H9 (cell line): ENCODE results near the gene PID1. TPM values are rescaled to one million over a fixed set of nuclear protein-coding genes. Genes with fewer than 3 reads are reported as not detected.

ENCODE experiments used
- DNase-seq: peaks from one replicate; pipeline ENCODE4 v3.0.0-alpha.2; 2017
- H2AFZ ChIP-seq: one replicate; pipeline ENCODE4 v1.6.1; 2013; ENCODE audit warnings: mild to moderate bottlenecking, low read length, control low read depth, moderate library complexity
- H2AK5ac ChIP-seq: 2 replicates; pipeline ENCODE4 v1.6.1; 2013; ENCODE audit warnings: low read length, control low read depth, mixed read lengths; ENCODE audit not compliant: insufficient read length
- H2BK120ac ChIP-seq: one replicate; pipeline ENCODE4 v1.6.1; 2013; ENCODE audit warnings: low read depth, mild to moderate bottlenecking, low read length, control low read depth, inconsistent platforms; ENCODE audit not compliant: poor library complexity, severe bottlenecking
- H2BK12ac ChIP-seq: 2 replicates; pipeline ENCODE4 v1.6.1; 2013; ENCODE audit warnings: low read length, control low read depth, mixed read lengths, low read depth; ENCODE audit not compliant: insufficient read length
- H2BK15ac ChIP-seq: 2 replicates; pipeline ENCODE4 v1.6.1; 2013; ENCODE audit warnings: low read depth, low read length, control low read depth
- H2BK20ac ChIP-seq: one replicate; pipeline ENCODE4 v1.6.1; 2013; ENCODE audit warnings: low read depth, mild to moderate bottlenecking, low read length, control low read depth, inconsistent platforms; ENCODE audit not compliant: poor library complexity, severe bottlenecking
- H2BK5ac ChIP-seq: 2 replicates; pipeline ENCODE4 v1.6.1; 2013; ENCODE audit warnings: low read length, control low read depth, mixed read lengths; ENCODE audit not compliant: insufficient read length
- H3K14ac ChIP-seq: 2 replicates; pipeline ENCODE4 v1.6.1; 2013; ENCODE audit warnings: low read length, control low read depth; ENCODE audit not compliant: insufficient read depth
- H3K18ac ChIP-seq: 2 replicates; pipeline ENCODE4 v1.6.1; 2013; ENCODE audit warnings: low read depth, mild to moderate bottlenecking, mixed read lengths, low read length, control low read depth; ENCODE audit not compliant: insufficient read length
- H3K23ac ChIP-seq: 2 replicates; pipeline ENCODE4 v1.6.1; 2013; ENCODE audit warnings: low read length, control low read depth, mixed read lengths, low read depth; ENCODE audit not compliant: insufficient read length
- H3K23me2 ChIP-seq: 2 replicates; pipeline ENCODE4 v1.6.1; 2013; ENCODE audit warnings: low read depth, mild to moderate bottlenecking, mixed read lengths, low read length, control low read depth; ENCODE audit not compliant: insufficient read length, poor library complexity, severe bottlenecking
- H3K27ac ChIP-seq: 2 replicates; pipeline ENCODE4 v1.5.1; 2013; ENCODE audit warnings: low read length, control low read depth, mixed read lengths, low read depth; ENCODE audit not compliant: insufficient read length
- H3K27me3 ChIP-seq: 2 replicates; pipeline ENCODE4 v1.6.1; 2013; ENCODE audit warnings: low read length, control low read depth, inconsistent platforms; ENCODE audit not compliant: insufficient read depth
- H3K4ac ChIP-seq: 2 replicates; pipeline ENCODE4 v1.6.1; 2013; ENCODE audit warnings: low read depth, mild to moderate bottlenecking, control low read depth, inconsistent platforms, low read length, moderate library complexity
- H3K4me1 ChIP-seq: 2 replicates; pipeline ENCODE4 v1.6.1; 2013; ENCODE audit warnings: low read length, control low read depth, inconsistent platforms; ENCODE audit not compliant: insufficient read depth
- H3K4me2 ChIP-seq: 2 replicates; pipeline ENCODE4 v1.6.1; 2013; ENCODE audit warnings: low read length, control low read depth, mixed read lengths; ENCODE audit not compliant: insufficient read length, insufficient read depth
- H3K56ac ChIP-seq: 2 replicates; pipeline ENCODE4 v1.6.1; 2013; ENCODE audit warnings: low read depth, mild to moderate bottlenecking, mixed read lengths, low read length, control low read depth; ENCODE audit not compliant: insufficient read length
- H3K79me1 ChIP-seq: 2 replicates; pipeline ENCODE4 v1.6.1; 2013; ENCODE audit warnings: low read depth, mild to moderate bottlenecking, moderate library complexity, low read length, control low read depth, inconsistent platforms; ENCODE audit not compliant: insufficient read depth, poor library complexity, severe bottlenecking
- H3K79me2 ChIP-seq: 2 replicates; pipeline ENCODE4 v1.6.1; 2013; ENCODE audit warnings: low read length, control low read depth, inconsistent platforms; ENCODE audit not compliant: insufficient read depth
- H3K9ac ChIP-seq: 2 replicates; pipeline ENCODE4 v1.6.1; 2013; ENCODE audit warnings: low read length, control low read depth, mixed read lengths; ENCODE audit not compliant: insufficient read length; ENCODE audit errors: extremely low read depth
- H3K9me3 ChIP-seq: one replicate; pipeline ENCODE4 v1.6.1; 2013; ENCODE audit warnings: low read depth, low read length, inconsistent platforms; ENCODE audit not compliant: control insufficient read depth
- H3T11ph ChIP-seq: one replicate; pipeline ENCODE4 v1.6.1; 2013; ENCODE audit warnings: mild to moderate bottlenecking, low read length, control low read depth, inconsistent platforms
- H4K20me1 ChIP-seq: one replicate; pipeline ENCODE4 v1.6.1; 2013; ENCODE audit not compliant: control insufficient read depth, insufficient read length, insufficient read depth
- H4K5ac ChIP-seq: 2 replicates; pipeline ENCODE4 v1.6.1; 2013; ENCODE audit warnings: low read depth, mild to moderate bottlenecking, mixed read lengths, low read length, control low read depth; ENCODE audit not compliant: insufficient read length
- H4K8ac ChIP-seq: replicated peaks from 2 replicates; pipeline ENCODE4 v1.6.1; 2013; ENCODE audit warnings: low read length, control low read depth, mixed read lengths, low read depth; ENCODE audit not compliant: insufficient read length
- H4K91ac ChIP-seq: 2 replicates; pipeline ENCODE4 v1.6.1; 2013; ENCODE audit warnings: low read depth, mild to moderate bottlenecking, moderate library complexity, mixed read lengths, low read length, control low read depth; ENCODE audit not compliant: insufficient read length
- H3K27ac Mint-ChIP-seq, 3 experiments: 2 replicates in 2 of 3; 3 replicates in 1 of 3; pipeline ENCODE4 v1.8.0; 2020 to 2021; ENCODE audit warnings: mixed read lengths in 3 of 3, mild to moderate bottlenecking in 1 of 3, moderate library complexity in 1 of 3
- H3K27me3 Mint-ChIP-seq: 2 replicates; pipeline ENCODE4 v1.8.0; 2021; ENCODE audit warnings: low read depth, mild to moderate bottlenecking, moderate library complexity, mixed read lengths
- H3K36me3 Mint-ChIP-seq, 3 experiments: 2 replicates in 2 of 3; 3 replicates in 1 of 3; pipeline ENCODE4 v1.8.0; 2020 to 2021; ENCODE audit warnings: low read depth in 3 of 3, mixed read lengths in 3 of 3; ENCODE audit not compliant: insufficient read depth in 1 of 3
- H3K4me1 Mint-ChIP-seq, 2 experiments: 2 replicates each; pipeline ENCODE4 v1.8.0; 2020; ENCODE audit warnings: mixed read lengths in 2 of 2
- H3K4me3 Mint-ChIP-seq, 2 experiments: 2 replicates in 1 of 2; 3 replicates in 1 of 2; pipeline ENCODE4 v1.8.0; 2020 to 2021; ENCODE audit warnings: mild to moderate bottlenecking in 2 of 2, mixed read lengths in 2 of 2, moderate library complexity in 1 of 2
- H3K9me3 Mint-ChIP-seq, 2 experiments: 2 replicates in 1 of 2; 3 replicates in 1 of 2; pipeline ENCODE4 v1.8.0; 2020; ENCODE audit warnings: mild to moderate bottlenecking in 2 of 2, mixed read lengths in 2 of 2, moderate library complexity in 1 of 2
- CTCF ChIP-seq: fragments of 200-600 bp; sonication (generic); conservative IDR thresholded peaks from 3 replicates; pipeline ENCODE4 v1.8.0; 2021; ENCODE audit warnings: antibody characterized with exemption, mild to moderate bottlenecking
- WGBS: extraction: QIAGEN DNeasy Blood & Tissue Kit; methylation state at CpG from one replicate; pipeline ENCODE4 v1.1.7; 2013; ENCODE audit warnings: missing lambda C conversion rate, low lambda C conversion rate, mixed read lengths; ENCODE audit not compliant: insufficient read length; ENCODE audit errors: extremely low coverage; 5-methylcytosine and 5-hydroxymethylcytosine counted together
- total RNA-seq: library from RNA; stranded (reverse); gene quantifications from 2 replicates; pipeline ENCODE4 v1.2.1, GENCODE V29; 2021

Gene PID1
- total RNA-seq, 1 experiment from 2014 or later: 1.4 TPM

- Mint-ChIP-seq H3K4me1 (no peaks in the 10 kb centered on the region), H3K4me3 (no peak overlapping the region), H3K36me3 (no peaks in the 10 kb centered on the region; a peak in 1 of 7 replicates), H3K27ac (no peak overlapping the region), H3K27me3 (no peaks in the 10 kb centered on the region), H3K9me3 (peaks cover 0 to 6% of the 10 kb centered on the region in 2 experiments; a peak in 2 of 5 replicates)
- Histone ChIP-seq H3K18ac (no peak overlapping the region), H3K27ac (no peak overlapping the region), H2AK5ac (no peak overlapping the region), H3K4ac (no peak overlapping the region), H2BK12ac (no peak overlapping the region), H2AFZ (no peak overlapping the region), H4K5ac (no peak overlapping the region), H2BK15ac (no peak overlapping the region), H2BK5ac (no peak overlapping the region), H3K27me3 (no peaks in the 10 kb centered on the region), H3K14ac (no peak overlapping the region), H2BK20ac (no peak overlapping the region), H4K20me1 (no peaks in the 10 kb centered on the region), H4K8ac (no peak overlapping the region), H3K9ac (no peak overlapping the region), H3K23ac (no peak overlapping the region), H3K79me2 (no peaks in the 10 kb centered on the region), H3K56ac (no peak overlapping the region), H3K9me3 (peaks cover 5% of the 10 kb centered on the region), H3K79me1 (no peaks in the 10 kb centered on the region), H4K91ac (no peak overlapping the region), H3K4me2 (no peak overlapping the region), H3K4me1 (no peaks in the 10 kb centered on the region), H3K23me2 (no peaks in the 10 kb centered on the region), H2BK120ac (no peak overlapping the region), H3T11ph (no peak overlapping the region)
- WGBS: no CpG with 5 or more reads among the region's 3 CpGs
- TF ChIP-seq CTCF: no peak
- no peak for DNase-seq
Observed at GRCh38 chr2:229137639-229138038, 133.4 kb downstream of the PID1 start.
